ENCODE data around the gene ZNF593. TPM values are rescaled to one million over a fixed set of nuclear protein-coding genes. Genes with fewer than 3 reads are reported as not detected.
A peak's percentile ranks its signal among the peaks of the same experiment; 100 is the strongest.

The ZNF593 gene
- total RNA-seq, 2 donors from 2014 or later = 12.8 to 30.5 TPM

DNA sequence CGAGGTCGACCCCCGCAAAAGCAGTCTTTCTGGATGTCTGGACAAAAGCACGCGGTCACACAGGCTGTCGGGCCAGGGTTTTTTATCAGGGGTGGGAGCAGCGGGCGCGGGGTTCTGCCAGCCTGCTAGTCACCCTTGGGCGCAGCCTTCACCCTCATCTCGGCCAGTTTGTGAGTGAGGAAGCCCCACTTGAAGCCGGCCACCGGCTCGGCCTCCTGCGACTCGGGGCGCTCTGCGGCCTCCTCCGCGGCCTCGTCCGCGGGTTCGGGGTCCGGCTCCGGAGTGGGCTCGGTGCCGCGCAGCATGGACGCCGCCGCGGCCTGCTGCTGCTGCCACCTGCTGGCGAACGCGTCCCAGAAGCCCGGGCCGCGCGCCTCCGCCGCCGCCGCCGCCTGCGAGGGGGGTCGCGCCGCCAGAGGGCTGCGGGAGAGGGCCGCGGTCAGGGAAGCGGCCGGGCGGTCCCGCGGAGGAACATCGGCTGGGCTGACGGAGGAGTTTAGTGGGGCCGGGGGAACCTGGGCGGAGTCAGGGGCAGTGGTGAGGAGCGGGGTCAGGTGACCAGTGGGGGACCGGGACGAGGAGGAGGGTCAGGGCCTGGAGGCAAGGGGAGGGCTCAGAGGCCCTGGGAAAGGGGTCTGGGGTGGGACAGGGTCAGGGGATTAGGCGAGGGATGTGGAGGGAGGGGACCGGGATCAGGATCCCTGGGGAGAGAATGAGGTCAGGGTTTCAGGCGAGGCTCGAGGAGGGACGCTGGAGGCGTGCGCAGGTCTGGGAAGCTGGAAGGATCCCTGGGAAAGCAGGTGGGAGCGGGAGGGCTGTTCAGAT, 5.5 kb upstream of the ZNF593 start:
- Histone ChIP-seq H3K4me1 (peaks cover 0 to 47% of the 10 kb centered on the region in 2 donors), H3K27ac (peak overlapping the region; percentile 63 to 77), H3K4me3 (peak overlapping the region; percentile 26 to 55), H3K36me3 (no peaks in the 10 kb centered on the region), H3K27me3 (no peaks in the 10 kb centered on the region), H3K9me3 (no peaks in the 10 kb centered on the region)
- TF ChIP-seq, protein P1, sequence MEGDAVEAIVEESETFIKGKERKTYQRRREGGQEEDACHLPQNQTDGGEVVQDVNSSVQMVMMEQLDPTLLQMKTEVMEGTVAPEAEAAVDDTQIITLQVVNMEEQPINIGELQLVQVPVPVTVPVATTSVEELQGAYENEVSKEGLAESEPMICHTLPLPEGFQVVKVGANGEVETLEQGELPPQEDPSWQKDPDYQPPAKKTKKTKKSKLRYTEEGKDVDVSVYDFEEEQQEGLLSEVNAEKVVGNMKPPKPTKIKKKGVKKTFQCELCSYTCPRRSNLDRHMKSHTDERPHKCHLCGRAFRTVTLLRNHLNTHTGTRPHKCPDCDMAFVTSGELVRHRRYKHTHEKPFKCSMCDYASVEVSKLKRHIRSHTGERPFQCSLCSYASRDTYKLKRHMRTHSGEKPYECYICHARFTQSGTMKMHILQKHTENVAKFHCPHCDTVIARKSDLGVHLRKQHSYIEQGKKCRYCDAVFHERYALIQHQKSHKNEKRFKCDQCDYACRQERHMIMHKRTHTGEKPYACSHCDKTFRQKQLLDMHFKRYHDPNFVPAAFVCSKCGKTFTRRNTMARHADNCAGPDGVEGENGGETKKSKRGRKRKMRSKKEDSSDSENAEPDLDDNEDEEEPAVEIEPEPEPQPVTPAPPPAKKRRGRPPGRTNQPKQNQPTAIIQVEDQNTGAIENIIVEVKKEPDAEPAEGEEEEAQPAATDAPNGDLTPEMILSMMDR (IDR thresholded peaks at IDR 0.05) = peak; percentile 80 to 88
- DNase-seq (ENCODE audit: low spot score) = no peak

DNA sequence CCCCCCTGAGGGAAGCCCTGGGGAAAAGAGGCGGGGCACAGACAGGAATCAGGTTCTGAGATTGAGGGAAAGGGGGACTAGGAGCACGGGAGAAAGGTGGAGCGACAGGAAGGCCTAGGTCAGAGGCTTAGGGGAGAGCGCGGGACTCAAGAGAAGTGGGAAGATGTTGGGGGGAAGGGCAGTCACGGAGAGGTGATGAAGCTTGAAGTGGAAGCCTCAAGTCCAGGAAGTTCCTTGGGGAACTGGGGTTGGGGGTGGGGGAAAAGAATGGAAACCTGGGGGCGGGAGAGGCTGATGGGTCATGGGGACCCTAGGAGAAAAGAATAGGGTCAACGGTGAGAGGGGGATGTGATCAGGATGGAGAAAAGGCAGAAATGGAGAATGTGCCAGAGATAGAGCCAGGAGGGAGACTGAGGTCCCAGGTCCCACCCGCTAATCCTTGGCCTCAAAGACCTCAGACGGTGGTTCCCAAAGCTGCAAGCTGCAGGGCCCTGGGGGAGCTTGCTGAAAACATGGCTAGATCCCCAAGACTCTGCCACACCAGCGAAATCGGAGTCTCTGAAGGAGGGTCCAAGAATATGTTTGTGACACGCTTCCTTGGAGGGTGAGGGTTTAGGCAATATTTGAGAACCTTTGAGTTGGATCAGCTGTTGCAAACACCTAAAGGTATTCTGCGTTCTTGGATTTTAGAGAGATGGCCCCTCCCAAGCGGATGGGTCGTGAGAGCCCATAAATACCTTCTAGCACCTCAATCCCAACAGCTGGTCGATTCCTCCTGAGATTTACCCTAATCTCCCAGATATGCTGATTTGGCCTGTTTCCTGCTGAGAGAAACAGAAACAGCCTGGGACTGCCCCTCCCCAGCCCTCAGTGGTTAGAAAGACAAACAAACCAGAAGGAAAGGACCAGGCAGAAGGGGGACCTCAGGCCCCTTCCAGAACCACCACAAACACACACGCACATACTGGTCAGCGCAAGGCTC, 4.6 kb upstream of the ZNF593 start:
- Histone ChIP-seq H3K27me3 (no peaks in the 10 kb centered on the region), H3K27ac (peak overlapping the region; percentile 63 to 77), H3K9me3 (no peaks in the 10 kb centered on the region), H3K4me3 (peak overlapping the region in 1 of 2 donors; percentile 55), H3K4me1 (peaks cover 0 to 45% of the 10 kb centered on the region in 2 donors), H3K36me3 (no peaks in the 10 kb centered on the region)
- DNase-seq (ENCODE audit: low spot score) = no peak
- TF ChIP-seq, protein P1 (IDR thresholded peaks at IDR 0.05) = no peak

DNA sequence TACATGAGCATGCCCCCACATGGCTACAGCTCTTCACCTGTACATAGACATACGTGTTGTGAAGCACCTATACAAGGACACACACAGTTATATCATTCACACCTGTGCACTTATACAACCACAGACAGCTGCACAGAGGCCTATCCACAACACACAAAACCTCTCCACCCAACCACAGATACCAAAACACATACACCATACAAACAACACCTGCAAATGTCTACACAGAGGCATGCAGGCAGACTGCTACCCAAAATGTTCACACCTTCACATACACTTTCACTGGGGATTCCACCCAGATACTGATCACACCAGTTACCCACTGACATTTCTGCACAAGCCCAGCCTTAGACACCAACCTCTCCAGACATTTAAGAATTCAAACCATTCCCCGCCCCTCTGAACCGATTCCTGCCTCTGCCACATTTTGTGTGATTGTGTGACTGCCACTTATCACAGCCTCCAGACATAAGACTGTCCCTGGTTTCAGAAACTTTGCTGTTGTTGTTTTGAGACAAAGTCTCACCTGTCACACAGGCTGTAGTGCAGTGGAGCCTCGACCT, 2.9 kb upstream of the ZNF593 start:
- H3K4me1 ChIP-seq = peaks cover 0 to 40% of the 10 kb centered on the region in 2 donors
- no peak overlapping the region for H3K27ac ChIP-seq
- TF ChIP-seq, protein P1 (IDR thresholded peaks at IDR 0.05) = no peak
- H3K27me3 ChIP-seq = no peaks in the 10 kb centered on the region
- DNase-seq (ENCODE audit: low spot score) = no peak
- no peak overlapping the region for H3K4me3 ChIP-seq
- no peaks in the 10 kb centered on the region for H3K36me3 ChIP-seq
- no peaks in the 10 kb centered on the region for H3K9me3 ChIP-seq

- Histone ChIP-seq H3K27me3 (no peaks in the 10 kb centered on the region), H3K27ac (peak within 1 kb of the TSS; percentile 74 to 79), H3K4me1 (peaks cover 0 to 31% of the 10 kb centered on the region in 2 donors), H3K4me3 (peak within 1 kb of the TSS; percentile 67 to 76), H3K9me3 (no peaks in the 10 kb centered on the region), H3K36me3 (no peaks in the 10 kb centered on the region)
- TF ChIP-seq, protein P1 (IDR thresholded peaks at IDR 0.05) = no peak
- no peak for DNase-seq (ENCODE audit: low spot score)
These were observed 1.1 kb upstream of the ZNF593 start, which contains the start of gene C1orf232 for GRCh38 chr1:26168410-26169197. Gene C1orf232 (minus strand): TSS chr1:26168963. CDS start chr1:26168499, 464 bp downstream.

GRCh38 chr1:26169198-26169554, 532 bp upstream of the ZNF593 start:
- TF ChIP-seq, protein P1 (IDR thresholded peaks at IDR 0.05) = no peak
- Histone ChIP-seq H3K4me1 (peaks cover 0 to 25% of the 10 kb centered on the region in 2 donors), H3K36me3 (no peaks in the 10 kb centered on the region), H3K9me3 (no peaks in the 10 kb centered on the region), H3K27me3 (no peaks in the 10 kb centered on the region), H3K27ac (peak overlapping the region; percentile 74 to 79), H3K4me3 (peak overlapping the region; percentile 67 to 76)
- DNase-seq (ENCODE audit: low spot score) = no peak
